Hepatocyte (in vitro differentiated cells): ENCODE measurements around the gene FOXC2. TPM values are rescaled to one million over a fixed set of nuclear protein-coding genes. Genes with fewer than 3 reads are reported as not detected.
"Not testable (repeated sequence)": the region's sequence is repeated elsewhere in the genome, so short reads cannot be mapped to it uniquely, and the experiment has no call there.

ENCODE experiments used
- DNase-seq: peaks from one replicate; pipeline ENCODE4 v3.0.0-alpha.2; 2016; ENCODE audit warnings: low spot score
- H2AFZ ChIP-seq: fragments of 200-600 bp; sonication (generic); 2 replicates; pipeline ENCODE4 v1.6.0; 2016; ENCODE audit warnings: antibody characterized with exemption, mild to moderate bottlenecking
- H3K27ac ChIP-seq: fragments of 200-600 bp; sonication (generic); 2 replicates; pipeline ENCODE4 v1.5.1; 2016; ENCODE audit warnings: mild to moderate bottlenecking
- H3K27me3 ChIP-seq: fragments of 200-600 bp; sonication (generic); 2 replicates; pipeline ENCODE4 v1.6.1; 2016
- H3K36me3 ChIP-seq: fragments of 200-600 bp; sonication (generic); replicated peaks from 2 replicates; pipeline ENCODE4 v1.5.1; 2016; ENCODE audit warnings: low read depth; ENCODE audit not compliant: insufficient read depth
- H3K4me1 ChIP-seq: fragments of 200-600 bp; sonication (generic); 2 replicates; pipeline ENCODE4 v1.5.1; 2016; ENCODE audit warnings: mild to moderate bottlenecking, moderate library complexity; ENCODE audit not compliant: insufficient read depth
- H3K4me2 ChIP-seq: fragments of 200-600 bp; sonication (generic); 2 replicates; pipeline ENCODE4 v1.6.0; 2016
- H3K4me3 ChIP-seq: fragments of 200-600 bp; sonication (generic); 2 replicates; pipeline ENCODE4 v1.5.1; 2016; ENCODE audit warnings: mild to moderate bottlenecking
- H3K79me2 ChIP-seq: fragments of 200-600 bp; sonication (generic); 2 replicates; pipeline ENCODE4 v1.6.0; 2017; ENCODE audit warnings: mild to moderate bottlenecking
- H3K9me2 ChIP-seq: fragments of 200-600 bp; sonication (generic); replicated peaks from 2 replicates; pipeline ENCODE4 v1.6.0; 2017; ENCODE audit warnings: mild to moderate bottlenecking; ENCODE audit not compliant: insufficient read depth
- H3K9me3 ChIP-seq: fragments of 200-600 bp; sonication (generic); 2 replicates; pipeline ENCODE4 v1.5.1; 2016; ENCODE audit warnings: low read depth, mild to moderate bottlenecking
- H4K20me1 ChIP-seq: fragments of 200-600 bp; sonication (generic); 2 replicates; pipeline ENCODE4 v1.6.0; 2016; ENCODE audit warnings: mild to moderate bottlenecking; ENCODE audit not compliant: insufficient read depth, poor library complexity, severe bottlenecking
- CTCF ChIP-seq: fragments of 200-600 bp; sonication (generic); IDR thresholded peaks from 2 replicates; pipeline ENCODE4 v1.5.1; 2016; ENCODE audit warnings: antibody characterized with exemption, mild to moderate bottlenecking; ENCODE audit not compliant: poor library complexity
- EZH2 ChIP-seq: fragments of 200-600 bp; sonication (generic); IDR thresholded peaks from 2 replicates; pipeline ENCODE4 v1.6.1; 2016; ENCODE audit warnings: antibody characterized with exemption, mild to moderate bottlenecking, borderline replicate concordance
- EZH2phosphoT487 ChIP-seq: fragments of 200-600 bp; sonication (generic); IDR thresholded peaks from one replicate; pipeline ENCODE4 v1.6.1; 2018; ENCODE audit warnings: antibody characterized with exemption, mild to moderate bottlenecking, low read depth, moderate library complexity; ENCODE audit not compliant: unreplicated experiment, severe bottlenecking
- WGBS: methylation state at CpG from one replicate; pipeline ENCODE4 v1.1.6; 2016; ENCODE audit warnings: low lambda C conversion rate; ENCODE audit errors: missing lambda C conversion rate; 5-methylcytosine and 5-hydroxymethylcytosine counted together
- polyA plus RNA-seq: library from polyadenylated mRNA; unstranded; fragments of >200 nt; fragmentation: Nextera tagmentation; extraction: Ambion mirVana; gene quantifications from 2 replicates; pipeline ENCODE4 v1.2.1, GENCODE V29; 2016
- total RNA-seq: library from RNA; depleted of rRNA; stranded (reverse); fragments of >200 nt; gene quantifications from 2 replicates; pipeline ENCODE4 v1.2.3, GENCODE V29; 2014

Gene FOXC2
- total and polyA plus RNA-seq, 2 experiments from 2014 or later, result 0.30 TPM; not detected in 1

DNA sequence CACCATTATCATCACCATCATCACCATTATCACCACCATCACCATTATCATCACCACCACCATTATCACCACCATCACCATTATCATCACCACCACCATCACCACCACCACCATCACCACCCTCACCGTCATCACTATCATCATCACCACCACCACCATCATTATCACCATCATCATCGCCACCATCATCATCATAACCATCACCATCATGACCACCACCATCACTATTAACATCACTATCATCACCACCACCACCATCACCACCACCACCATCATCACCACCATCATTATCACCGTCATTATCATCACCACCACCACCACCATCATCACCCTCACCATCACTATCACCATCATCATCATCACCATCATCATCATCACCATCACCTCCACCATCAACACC is 20.9 kb downstream of the FOXC2 start:
- no peaks in the 10 kb centered on the region for H3K36me3 ChIP-seq
- H4K20me1 ChIP-seq, result no peaks in the 10 kb centered on the region
- H3K79me2 ChIP-seq, result no peaks in the 10 kb centered on the region
- no peak overlapping the region for H3K4me2 ChIP-seq
- no peaks in the 10 kb centered on the region for H3K9me2 ChIP-seq
- H3K27me3 ChIP-seq, result peaks cover 48% of the 10 kb centered on the region
- no peak for DNase-seq
- no peak overlapping the region for H2AFZ ChIP-seq
- no peaks in the 10 kb centered on the region for H3K4me1 ChIP-seq
- no peaks in the 10 kb centered on the region for H3K9me3 ChIP-seq
- TF ChIP-seq EZH2phosphoT487 (no peak), CTCF (no peak), EZH2 (no peak)
- no peak overlapping the region for H3K27ac ChIP-seq
- WGBS, result 90% methylated on average over 3 of the region's 3 CpGs
- H3K4me3 ChIP-seq, result no peak overlapping the region

- 97% methylated on average over 2 of the region's 3 CpGs for WGBS
- H3K79me2 ChIP-seq, H3K9me2 ChIP-seq, H3K36me3 ChIP-seq, H3K4me2 ChIP-seq, H2AFZ ChIP-seq, H3K4me1 ChIP-seq, H3K27ac ChIP-seq, H4K20me1 ChIP-seq, DNase-seq, H3K9me3 ChIP-seq, H3K4me3 ChIP-seq: not testable (repeated sequence)
- peaks cover 48% of the 10 kb centered on the region for H3K27me3 ChIP-seq
Observed at GRCh38 chr16:86587955-86588354, 21.3 kb downstream of the FOXC2 start.

DNA sequence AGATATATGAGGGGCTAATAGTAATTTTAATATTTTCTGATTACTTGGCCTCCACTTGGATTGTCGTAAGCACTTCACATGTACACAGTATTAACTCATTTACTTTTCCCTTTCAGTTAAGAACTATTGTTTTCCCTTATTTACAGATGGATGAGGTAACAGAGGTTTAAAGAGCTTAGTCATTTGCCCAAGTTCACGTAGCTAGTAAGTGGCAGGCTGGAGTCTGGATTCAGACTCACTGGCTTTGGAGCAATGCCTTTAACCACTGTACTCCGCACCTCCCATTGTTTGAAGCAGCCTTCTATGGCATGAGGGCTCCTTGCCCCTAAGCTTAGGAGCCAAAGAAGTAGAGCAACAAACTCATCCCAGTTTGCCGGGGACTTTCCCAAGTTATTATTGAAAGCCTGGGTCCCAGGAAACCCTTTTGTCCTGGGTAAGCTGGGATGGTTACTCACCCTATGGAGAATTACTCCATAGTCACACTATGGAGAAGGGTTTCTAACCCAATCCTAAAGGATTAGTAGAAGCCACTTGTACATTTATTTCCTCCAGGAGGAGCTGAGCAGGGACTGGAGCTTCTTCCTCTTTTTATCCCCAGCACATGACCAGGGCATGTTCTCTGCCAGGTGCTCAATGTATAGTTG is 24.0 kb downstream of the FOXC2 start:
- no peaks in the 10 kb centered on the region for H3K9me3 ChIP-seq
- 66% methylated on average over 4 of the region's 4 CpGs for WGBS
- peaks cover 57% of the 10 kb centered on the region for H3K27me3 ChIP-seq
- no peak overlapping the region for H3K4me2 ChIP-seq
- H3K36me3 ChIP-seq, result no peaks in the 10 kb centered on the region
- H3K9me2 ChIP-seq, result no peaks in the 10 kb centered on the region
- DNase-seq, result peak; percentile 35
- no peak overlapping the region for H3K4me3 ChIP-seq
- no peak overlapping the region for H2AFZ ChIP-seq
- no peak overlapping the region for H3K27ac ChIP-seq
- no peaks in the 10 kb centered on the region for H4K20me1 ChIP-seq
- TF ChIP-seq EZH2phosphoT487 (no peak), EZH2 (no peak), CTCF (no peak)
- no peaks in the 10 kb centered on the region for H3K79me2 ChIP-seq
- peaks cover 5% of the 10 kb centered on the region for H3K4me1 ChIP-seq

- H3K79me2 ChIP-seq, result no peaks in the 10 kb centered on the region
- WGBS, result 96% methylated on average over 4 of the region's 4 CpGs
- peaks cover 5% of the 10 kb centered on the region for H3K4me1 ChIP-seq
- H4K20me1 ChIP-seq, result no peaks in the 10 kb centered on the region
- peaks cover 61% of the 10 kb centered on the region for H3K27me3 ChIP-seq
- H3K9me2 ChIP-seq, result no peaks in the 10 kb centered on the region
- H3K36me3 ChIP-seq, result no peaks in the 10 kb centered on the region
- no peaks in the 10 kb centered on the region for H3K9me3 ChIP-seq
- no peak overlapping the region for H3K4me2 ChIP-seq
- no peak overlapping the region for H3K4me3 ChIP-seq
- no peak for DNase-seq
- no peak for TF ChIP-seq EZH2phosphoT487
- TF ChIP-seq CTCF, result no peak
- no peak for TF ChIP-seq EZH2
- H2AFZ ChIP-seq, result no peak overlapping the region
- H3K27ac ChIP-seq, result no peak overlapping the region
Observed at GRCh38 chr16:86591270-86591669, 24.6 kb downstream of the FOXC2 start.
